ENCODE data around the gene GOLGA5.
A peak's percentile ranks its signal among the peaks of the same experiment; 100 is the strongest.
"Not testable (repeated sequence)": the region's sequence is repeated elsewhere in the genome, so short reads cannot be mapped to it uniquely, and the experiment has no call there.

The GOLGA5 gene, protein sequence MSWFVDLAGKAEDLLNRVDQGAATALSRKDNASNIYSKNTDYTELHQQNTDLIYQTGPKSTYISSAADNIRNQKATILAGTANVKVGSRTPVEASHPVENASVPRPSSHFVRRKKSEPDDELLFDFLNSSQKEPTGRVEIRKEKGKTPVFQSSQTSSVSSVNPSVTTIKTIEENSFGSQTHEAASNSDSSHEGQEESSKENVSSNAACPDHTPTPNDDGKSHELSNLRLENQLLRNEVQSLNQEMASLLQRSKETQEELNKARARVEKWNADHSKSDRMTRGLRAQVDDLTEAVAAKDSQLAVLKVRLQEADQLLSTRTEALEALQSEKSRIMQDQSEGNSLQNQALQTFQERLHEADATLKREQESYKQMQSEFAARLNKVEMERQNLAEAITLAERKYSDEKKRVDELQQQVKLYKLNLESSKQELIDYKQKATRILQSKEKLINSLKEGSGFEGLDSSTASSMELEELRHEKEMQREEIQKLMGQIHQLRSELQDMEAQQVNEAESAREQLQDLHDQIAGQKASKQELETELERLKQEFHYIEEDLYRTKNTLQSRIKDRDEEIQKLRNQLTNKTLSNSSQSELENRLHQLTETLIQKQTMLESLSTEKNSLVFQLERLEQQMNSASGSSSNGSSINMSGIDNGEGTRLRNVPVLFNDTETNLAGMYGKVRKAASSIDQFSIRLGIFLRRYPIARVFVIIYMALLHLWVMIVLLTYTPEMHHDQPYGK

DNA sequence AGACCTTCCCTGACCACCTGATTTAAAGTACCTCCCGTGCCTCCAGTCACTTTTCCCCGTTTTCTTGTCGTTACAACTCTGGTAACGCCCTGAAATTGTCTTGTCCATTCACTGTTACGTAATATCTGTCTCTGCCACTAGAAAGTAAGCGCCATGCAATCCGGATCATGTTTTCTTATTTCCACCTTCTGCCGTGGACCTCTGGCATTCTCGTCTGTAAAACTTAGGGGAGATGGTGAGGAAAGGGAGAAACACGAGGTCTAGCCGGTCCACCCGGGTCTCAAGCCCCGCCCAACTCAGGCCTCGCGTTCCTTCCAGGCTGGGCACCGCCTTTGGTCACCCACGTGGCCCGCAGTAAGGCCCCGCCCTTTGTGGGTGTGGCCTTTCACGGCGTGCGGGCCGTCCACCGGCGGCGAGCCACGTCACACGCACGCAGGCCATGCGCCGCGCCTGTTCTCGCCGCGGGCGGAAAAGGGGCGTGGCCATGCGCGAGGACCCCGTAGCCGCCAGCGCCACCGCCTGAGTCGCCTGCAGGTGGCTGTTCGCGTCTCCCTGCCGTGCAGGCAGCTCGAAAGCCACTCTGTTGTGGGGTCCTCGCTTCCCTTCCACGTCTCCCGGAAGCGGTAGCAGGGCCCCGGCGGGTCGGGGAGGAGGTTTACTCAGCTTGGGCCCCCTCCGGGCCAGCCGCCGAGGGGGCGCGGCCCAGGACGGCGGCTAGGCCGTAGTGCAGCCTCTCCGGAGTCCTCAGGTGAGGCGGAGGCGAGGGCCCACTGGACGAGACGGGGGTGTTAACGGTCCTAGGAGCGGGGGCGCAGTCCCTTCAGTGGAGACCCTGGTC lies at the start of gene GOLGA5:
GOLGA5 (plus strand) TSS at position 597 of the 838 bp plus-strand sequence. CDS start 3,133 bp downstream, outside the sequence.
- DNase-seq (ENCODE audit: low read depth): peak; percentile 99

DNA sequence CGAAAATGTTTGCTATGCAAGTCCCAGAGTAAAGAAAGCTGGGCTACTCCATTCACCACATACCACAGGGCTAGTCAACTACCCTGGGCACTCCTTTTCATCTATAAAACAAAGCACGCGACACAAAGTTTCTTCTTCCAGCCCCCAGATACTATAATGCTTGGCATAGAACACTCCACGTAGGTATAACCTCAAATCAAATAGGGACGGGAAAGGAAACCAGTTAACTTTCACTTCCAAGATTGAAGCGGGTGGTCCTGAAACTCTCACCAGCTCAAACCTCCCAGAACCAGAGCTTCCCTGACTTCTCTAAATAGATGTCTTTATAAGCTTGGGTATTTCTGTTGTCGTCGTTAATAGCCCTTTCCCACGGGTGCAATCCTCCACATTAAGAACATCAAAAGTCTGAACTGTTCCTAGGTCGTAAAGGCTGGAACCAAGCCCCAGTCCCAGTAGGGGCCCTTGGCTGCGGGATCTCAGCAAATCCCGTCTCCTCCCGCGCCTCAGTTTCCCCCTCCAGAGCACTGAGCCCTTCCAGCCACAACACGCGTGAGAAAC lies 46.3 kb upstream of the GOLGA5 start:
- DNase-seq (ENCODE audit: low read depth): no peak

DNA sequence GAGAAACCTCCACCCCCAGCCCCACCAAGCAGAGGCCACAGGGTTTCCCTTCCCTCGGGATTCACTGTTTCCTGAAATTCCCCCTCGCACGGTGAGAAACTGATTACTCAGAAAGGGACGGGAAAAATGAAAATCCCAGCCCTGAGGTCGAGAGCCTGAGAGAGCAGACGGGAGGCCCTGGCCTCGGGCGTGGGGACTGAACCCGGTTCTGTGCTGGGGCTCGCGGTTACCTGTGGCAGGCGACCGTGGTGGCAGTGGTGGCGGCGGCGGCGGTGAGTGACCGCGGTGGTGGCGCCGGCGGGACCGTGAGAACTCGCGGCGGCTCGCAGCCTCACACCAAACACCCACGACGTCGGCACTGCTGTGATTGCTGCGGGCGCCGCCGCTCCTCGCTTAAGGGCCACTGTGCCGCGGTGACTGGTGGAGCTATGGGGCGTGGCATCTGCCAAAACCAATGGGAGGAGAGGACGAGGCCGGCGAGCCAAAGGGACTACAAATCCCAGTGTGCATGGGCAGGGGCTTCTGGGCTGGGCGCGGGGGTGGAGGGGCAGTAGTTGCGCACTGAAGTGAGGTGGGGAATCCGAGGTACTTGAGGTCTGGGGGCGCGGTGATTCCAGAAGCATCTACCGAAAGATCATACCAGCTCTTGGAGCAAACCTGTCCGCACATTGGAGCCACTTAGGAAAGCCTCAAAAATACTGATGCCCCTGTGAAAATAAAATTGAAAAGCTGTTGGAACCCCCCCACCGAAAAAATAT lies 45.7 kb upstream of the GOLGA5 start, which contains the start of gene LGMN:
LGMN (minus strand) TSS at position 369 of the 758 bp plus-strand sequence. CDS start 15,841 bp downstream, outside the sequence.
- peak; percentile 67 for DNase-seq (ENCODE audit: low read depth)

DNA sequence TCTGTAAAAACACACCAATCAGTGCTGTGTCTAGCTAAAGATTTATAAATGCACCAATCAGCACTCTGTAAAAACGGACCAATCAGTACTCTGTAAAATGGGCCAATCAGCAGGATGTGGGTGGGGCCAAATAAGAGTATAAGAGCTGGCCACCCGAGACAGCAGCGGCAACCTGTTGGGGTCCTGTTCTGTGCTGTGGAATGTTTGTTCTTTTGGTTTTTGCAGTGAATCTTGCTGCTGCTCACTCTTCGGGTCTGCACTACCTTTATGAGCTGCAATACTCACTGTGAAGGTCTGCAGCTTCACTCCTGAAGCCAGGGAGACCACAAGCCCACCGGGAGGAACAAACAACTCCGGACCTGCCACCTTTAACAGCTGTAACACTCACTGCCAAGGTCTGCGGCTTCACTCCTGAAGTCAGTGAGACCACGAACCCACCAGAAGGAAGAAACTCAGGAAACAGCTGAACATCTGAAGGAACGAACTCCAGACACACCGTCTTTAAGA lies 43.8 kb upstream of the GOLGA5 start:
- DNase-seq (ENCODE audit: low read depth): not testable (repeated sequence)

DNA sequence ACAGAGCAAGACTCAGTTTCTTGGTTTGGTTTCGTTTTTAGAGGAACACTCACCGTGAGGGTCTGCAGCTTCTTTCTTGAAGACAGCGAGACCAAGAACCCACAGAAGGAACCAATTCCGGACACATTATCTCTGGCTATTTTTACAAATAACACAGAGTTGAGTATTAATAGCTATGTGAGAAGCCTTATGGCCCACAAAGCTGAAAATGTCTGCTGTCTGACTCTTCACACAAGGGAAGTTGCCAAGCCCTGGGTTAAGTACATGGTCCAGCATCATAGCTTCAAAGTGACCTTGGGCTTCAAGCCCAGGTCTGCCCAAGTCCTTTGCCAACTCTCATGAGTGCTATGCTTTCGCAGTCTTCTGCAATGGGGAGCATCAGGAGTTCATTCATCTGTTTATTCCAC lies 43.1 kb upstream of the GOLGA5 start:
- no peak for DNase-seq (ENCODE audit: low read depth)

DNA sequence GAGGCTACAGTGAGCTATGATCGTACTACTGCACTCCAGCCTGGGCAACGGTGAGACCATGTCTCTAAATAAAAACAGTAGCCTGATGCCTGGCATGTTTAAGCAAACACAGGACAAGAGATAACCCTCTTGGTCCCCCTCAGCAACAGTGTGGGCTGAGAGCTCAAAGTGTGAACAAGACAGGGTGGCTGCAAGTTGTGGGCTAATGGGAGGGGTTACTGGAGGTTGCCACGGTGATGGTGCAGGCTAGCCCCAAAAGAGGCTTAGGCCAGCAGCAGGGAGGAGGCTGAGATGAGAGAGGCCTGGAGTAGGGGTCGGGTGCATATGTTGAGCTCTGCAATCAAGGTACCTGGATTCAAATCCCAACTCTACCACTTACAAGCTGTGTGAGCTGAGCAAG lies 42.3 kb upstream of the GOLGA5 start:
- no peak for DNase-seq (ENCODE audit: low read depth)

DNA sequence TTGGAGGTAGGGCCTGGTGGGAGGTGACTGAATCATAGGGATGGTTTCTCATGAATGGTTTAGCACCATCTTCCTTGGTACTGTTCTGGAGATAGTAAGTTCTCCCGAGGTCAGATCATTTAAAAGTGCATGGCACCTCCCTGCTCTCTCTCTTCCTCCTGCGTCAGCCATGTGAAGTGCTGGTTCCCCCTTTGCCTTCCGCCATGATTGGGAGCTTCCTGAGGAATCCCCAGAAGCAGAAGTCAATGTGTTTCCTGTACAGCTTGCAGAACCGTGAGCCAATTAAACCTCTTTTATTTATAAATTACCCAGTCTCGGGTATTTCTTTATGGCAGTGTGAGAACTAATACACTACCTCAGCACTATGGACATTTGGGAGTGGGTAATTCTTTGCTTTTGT lies 40.9 kb upstream of the GOLGA5 start:
- no peak for DNase-seq (ENCODE audit: low read depth)

DNA sequence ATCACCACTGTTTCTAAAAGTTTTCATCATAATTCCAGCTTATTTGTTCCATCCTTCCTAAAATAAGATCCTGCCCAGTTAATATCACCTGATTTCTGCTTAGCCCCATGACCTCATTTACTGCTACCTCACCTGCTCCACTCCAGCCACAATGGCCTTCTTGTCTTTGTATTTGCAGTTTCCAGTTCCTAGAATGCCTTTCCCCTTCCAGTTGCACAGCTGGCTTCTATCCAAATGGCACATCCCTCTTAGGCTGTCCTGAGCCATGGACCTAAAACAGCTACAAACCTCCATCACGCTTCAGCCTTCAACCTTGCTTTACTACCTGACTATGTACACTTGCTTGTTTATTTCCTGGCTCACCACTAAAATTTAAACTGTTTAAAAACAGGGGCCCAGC lies 39.1 kb upstream of the GOLGA5 start:
- no peak for DNase-seq (ENCODE audit: low read depth)

DNA sequence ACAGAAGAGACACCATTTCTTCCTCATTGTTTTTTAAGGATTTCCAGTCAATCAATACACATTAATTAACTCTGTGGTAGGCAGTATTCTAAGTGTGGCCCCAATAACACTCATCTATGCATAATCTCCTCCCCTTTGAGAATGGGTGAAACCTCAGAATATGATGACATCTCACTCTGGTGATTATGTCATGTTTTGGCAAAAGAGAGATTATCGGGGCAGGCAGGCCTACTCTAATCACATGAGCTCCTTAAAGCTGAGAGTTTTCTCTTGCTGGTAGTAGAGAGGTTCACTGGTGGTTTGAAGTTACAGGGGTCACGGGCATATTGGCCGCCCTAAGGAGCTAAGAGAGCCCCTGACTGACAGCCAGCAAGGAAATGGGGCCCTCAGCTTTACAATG lies 38.6 kb upstream of the GOLGA5 start:
- no peak for DNase-seq (ENCODE audit: low read depth)

DNA sequence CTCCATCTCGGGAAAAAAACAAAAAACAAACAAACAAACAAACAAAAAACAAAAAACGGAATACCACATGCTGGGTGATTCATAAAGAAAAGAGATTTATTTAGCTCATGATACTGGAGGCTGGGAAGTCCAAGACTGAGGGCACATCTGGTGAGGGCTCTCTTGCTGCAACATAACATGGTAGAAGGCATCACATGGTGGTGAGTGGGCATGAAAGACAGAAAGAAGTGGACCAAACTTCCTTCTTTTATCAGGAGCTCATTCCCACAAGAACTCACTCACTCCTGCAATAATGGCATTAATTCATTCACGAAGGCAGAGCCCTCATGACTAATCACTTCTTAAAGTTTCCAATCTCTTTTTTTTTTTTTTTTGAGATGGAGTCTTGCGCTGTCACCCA lies 37.7 kb upstream of the GOLGA5 start:
- DNase-seq (ENCODE audit: low read depth): no peak

DNA sequence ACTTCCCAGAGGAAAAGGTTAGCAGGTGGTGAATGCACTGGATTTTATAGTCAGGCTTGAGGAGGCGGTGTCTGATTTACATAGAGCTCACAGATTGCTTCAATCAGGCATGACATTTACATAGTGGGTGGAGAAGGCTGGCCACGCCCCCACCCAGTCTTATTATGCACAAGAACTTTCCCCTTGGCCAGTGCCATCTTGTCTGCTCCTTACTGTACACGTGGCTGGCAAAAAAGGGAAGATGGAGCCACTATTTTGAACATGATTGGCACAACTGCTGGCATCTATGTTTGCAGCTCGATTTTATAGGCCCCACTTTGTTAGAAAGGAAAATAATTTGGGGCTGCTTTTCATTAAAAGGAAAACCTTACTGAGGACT lies 34.8 kb upstream of the GOLGA5 start:
- DNase-seq (ENCODE audit: low read depth): no peak

DNA sequence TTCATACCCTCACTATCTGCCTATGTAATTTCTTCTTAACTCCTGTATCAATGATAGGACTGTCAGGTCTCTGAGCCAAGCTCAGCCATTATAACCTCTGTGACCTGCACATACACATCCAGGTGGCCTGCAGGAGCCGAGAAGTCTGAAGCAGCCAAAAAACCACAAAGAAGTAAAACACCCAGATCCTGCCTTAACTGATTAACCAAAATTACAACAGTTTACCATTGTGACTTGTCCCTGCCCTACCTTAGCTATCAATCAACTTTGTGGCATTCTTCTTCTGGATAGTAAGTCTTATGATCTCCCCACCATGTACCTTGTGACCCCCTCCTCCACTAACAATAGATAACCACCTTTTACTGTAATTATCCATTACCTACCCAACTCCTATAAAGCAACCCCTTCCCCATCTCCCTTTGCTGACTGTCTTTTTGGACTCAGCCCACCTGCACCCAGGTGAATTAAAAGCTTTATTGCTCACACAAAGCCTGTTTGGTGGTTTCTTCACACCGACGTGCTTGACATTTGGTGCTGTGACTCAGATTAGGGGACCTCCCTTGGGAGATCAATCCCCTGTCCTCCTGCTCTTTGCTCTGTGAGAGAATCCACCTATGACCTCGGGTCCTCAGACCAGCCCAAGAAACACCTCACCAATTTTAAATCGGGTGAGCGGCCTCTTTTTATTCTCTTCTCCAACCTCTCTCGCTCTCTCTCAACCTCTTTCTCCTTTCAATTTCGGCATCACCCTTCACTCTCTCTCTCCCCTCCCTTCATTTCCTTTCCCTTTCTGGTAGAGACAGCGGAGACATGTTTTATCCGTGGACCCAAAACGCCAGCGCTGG lies 34.2 kb upstream of the GOLGA5 start:
- DNase-seq (ENCODE audit: low read depth): no peak

DNA sequence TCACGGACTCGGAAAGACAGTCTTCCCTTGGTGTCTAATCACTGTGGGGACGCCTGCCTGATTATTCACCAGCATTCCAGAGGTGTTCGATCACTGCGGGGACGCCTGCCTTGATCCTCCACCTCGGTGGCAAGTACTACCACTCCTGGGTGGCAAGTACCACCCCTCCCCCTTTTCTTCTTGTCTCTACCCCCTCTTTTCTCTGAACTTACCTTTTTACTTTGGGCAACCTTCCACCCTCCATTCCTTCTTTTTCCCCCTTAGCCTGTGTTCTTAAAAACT lies 33.6 kb upstream of the GOLGA5 start:
- no peak for DNase-seq (ENCODE audit: low read depth)

DNA sequence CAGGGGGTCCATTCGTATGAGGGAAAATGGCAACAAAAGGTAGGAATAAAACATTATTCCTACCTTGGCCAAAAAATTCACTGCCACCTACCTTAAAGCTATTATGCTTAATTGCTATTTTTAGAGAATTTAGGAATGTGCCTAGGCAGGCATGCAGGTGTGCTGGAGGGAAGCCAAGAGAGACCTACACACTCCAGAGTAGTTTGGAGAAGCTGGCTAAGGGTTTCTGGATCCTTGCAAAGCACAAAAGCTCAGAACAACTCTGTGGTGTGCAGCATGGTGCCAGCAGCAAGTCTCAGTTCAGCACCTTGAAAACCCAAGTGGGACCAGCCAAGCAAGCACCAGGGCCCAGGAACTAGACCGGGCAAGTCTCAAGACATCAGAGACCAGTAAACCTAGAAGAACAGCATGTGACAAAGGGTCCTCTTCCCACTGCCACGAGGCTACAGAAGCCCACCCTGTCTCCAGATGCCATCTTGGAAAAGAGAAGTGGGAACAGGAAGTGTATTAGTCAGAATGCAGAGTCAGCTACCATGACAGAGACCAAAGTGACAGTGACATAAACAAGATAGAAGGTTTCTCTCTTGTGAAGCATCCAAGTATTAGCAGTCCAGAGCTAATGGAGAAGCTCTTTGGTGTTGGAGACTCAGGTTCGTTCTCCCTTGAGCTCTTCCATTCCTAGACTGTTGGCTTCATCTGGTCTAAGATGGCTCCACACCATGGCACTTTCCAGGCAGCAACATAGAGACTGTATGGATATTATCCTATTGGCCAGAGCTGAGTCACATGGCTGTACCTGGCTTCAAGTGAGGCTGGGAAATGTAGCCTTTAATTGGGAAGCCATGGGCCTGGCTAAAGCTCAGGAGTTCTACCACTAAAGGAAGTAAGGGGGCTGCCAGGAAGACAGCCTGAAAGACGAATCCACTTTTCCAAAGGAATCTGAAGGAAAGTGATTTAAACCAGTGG lies 30.2 kb upstream of the GOLGA5 start:
- DNase-seq (ENCODE audit: low read depth): not testable (repeated sequence)

DNA sequence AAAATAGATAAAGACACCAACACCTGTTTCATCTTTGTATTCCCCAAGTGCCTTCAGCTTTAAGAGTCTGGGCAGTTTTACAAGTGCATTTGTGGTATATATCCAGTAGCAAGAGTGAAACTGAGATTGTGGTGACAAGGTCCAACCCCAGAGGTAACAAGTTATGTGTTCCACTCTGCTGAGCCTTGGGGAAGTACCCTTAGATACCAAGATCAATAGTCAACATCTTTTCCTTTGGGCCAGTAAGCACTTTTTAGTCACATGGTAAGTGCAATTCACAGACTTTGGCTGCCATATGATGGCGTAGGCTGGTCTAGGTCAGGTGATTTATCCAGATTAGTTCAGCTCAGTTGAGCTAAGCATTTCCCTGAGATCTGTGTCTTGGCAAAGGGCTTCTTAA lies 25.9 kb upstream of the GOLGA5 start:
- DNase-seq (ENCODE audit: low read depth): not testable (repeated sequence)

DNA sequence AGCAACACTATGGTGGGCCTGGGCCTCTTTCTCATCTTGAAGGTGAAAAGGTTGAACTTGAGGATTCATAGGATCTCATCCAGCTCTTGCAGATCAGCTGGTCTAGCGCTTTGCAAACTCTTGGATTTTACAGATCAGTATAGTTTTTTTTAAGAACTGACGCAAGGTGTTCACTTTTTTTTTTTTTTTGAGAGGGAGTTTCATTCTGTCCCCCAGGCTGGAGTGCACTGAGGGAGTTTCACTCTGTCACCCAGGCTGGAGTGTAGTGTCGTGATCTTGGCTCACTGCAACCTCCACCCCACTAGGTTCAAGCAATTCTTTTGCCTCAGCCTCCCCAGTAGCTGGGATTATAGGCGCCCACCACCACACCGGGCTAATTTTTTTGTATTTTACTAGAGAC lies 25.3 kb upstream of the GOLGA5 start:
- no peak for DNase-seq (ENCODE audit: low read depth)

DNA sequence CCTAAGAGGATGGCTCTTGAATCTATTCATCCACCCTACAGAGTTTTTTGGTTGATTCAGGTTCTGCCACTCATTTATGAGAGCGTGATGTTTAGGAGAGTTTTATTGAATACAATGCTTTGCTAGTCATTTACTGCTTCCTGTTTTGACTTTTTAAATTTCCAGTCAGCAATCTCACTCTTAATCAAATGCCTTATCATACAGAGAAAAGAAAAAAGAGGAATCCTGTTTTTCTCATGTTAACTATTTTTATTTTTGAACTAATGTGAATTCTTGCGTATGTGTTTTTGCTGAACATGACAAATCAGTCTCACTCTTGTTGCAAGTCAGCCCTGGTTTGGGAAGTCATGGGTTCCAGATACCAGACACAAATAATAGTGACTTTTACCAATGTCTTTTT lies 23.6 kb upstream of the GOLGA5 start:
- no peak for DNase-seq (ENCODE audit: low read depth)

DNA sequence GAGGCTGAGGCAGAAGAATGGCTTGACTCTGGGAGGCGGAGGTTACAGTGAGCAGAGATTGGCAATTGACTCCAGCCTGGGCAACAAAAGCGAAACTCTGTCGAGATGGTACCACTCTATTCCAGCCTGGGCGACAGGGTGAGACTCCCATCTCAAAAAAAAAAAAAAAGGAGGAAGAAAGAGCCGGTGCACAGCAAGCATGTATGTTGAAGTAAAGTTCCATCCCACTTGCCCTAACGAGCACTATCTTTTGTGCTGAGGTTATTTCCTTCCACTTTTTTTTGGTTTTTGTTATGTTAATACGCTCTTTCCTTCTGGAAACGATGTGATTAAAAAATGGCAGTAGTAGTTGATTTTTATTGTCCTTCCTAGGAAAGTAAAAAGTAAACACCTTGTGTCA lies 19.5 kb upstream of the GOLGA5 start:
- no peak for DNase-seq (ENCODE audit: low read depth)

DNA sequence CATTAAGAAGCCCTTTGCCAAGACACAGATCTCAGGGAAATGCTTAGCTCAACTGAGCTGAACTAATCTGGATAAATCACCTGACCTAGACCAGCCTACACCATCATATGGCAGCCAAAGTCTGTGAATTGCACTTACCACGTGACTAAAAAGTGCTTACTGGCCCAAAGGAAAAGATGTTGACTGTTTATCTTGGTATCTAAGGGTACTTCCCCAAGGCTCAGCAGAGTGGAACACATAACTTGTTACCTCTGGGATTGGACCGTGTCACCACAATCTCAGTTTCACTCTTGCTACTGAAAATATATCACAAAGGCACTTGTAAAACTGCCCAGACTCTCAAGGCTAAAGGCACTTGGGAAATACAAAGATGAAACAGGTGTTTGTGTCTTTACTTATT lies 18.8 kb upstream of the GOLGA5 start:
- not testable (repeated sequence) for DNase-seq (ENCODE audit: low read depth)

Measured in stimulated activated CD8-positive, alpha-beta memory T cell treated with anti-CD3 and anti-CD28 coated beads, Interleukin-12 subunit alpha, Interleukin-12 subunit beta, amount 100 ng/mL, for 4 hours (primary cell).